Subcutaneous abdominal adipose tissue (tissue), 5 donors: Measurements from ENCODE around the gene BEND2.

Experiments used
- H3K27ac ChIP-seq: one replicate; pipeline ENCODE4 v1.7.0; 2013; ENCODE audit warnings: low read depth, mild to moderate bottlenecking, inconsistent platforms, low read length, moderate library complexity
- H3K27me3 ChIP-seq, 5 donors: one replicate each; pipeline ENCODE4 v1.7.0; 2013; ENCODE audit warnings: low read length in 5 of 5, inconsistent platforms in 1 of 5; ENCODE audit not compliant: control insufficient read depth in 5 of 5, insufficient read depth in 4 of 5
- H3K36me3 ChIP-seq, 5 donors: one replicate each; pipeline ENCODE4 v1.7.0; 2013; ENCODE audit warnings: low read length in 5 of 5; ENCODE audit not compliant: control insufficient read depth in 5 of 5, insufficient read depth in 5 of 5
- H3K4me1 ChIP-seq, 5 donors: one replicate each; pipeline ENCODE4 v1.7.0; 2013; ENCODE audit warnings: low read length in 5 of 5, mild to moderate bottlenecking in 3 of 5, moderate library complexity in 1 of 5; ENCODE audit not compliant: control insufficient read depth in 5 of 5, insufficient read depth in 5 of 5
- H3K4me3 ChIP-seq, 5 donors: one replicate each; pipeline ENCODE4 v1.7.0; 2013; ENCODE audit warnings: low read length in 5 of 5, low read depth in 1 of 5
- H3K9ac ChIP-seq, 5 donors: one replicate each; pipeline ENCODE4 v1.7.0; 2013; ENCODE audit warnings: low read length in 5 of 5, mild to moderate bottlenecking in 4 of 5, moderate library complexity in 3 of 5
- H3K9me3 ChIP-seq, 5 donors: one replicate each; pipeline ENCODE4 v1.7.0; 2013; ENCODE audit warnings: low read length in 5 of 5; ENCODE audit not compliant: control insufficient read depth in 5 of 5
- donor health status: healthy.
- donor health status: healthy.
- donor health status: healthy.
- donor health status: healthy.
- donor health status: healthy.

BEND2 gene

GRCh38 chrX:18179446-18179845 lies 41.2 kb downstream of the BEND2 start:
- Histone ChIP-seq H3K27me3 (peaks cover 0 to 13% (median 7%) of the 10 kb centered on the region in 5 donors), H3K27ac (no peak overlapping the region), H3K9me3 (no peaks in the 10 kb centered on the region), H3K9ac (no peak overlapping the region), H3K4me1 (no peaks in the 10 kb centered on the region), H3K4me3 (no peak overlapping the region), H3K36me3 (no peaks in the 10 kb centered on the region)

GRCh38 chrX:18174971-18175370 lies 45.7 kb downstream of the BEND2 start:
- H3K9ac ChIP-seq = no peak overlapping the region
- peaks cover 0 to 8% (median 5%) of the 10 kb centered on the region in 5 donors for H3K27me3 ChIP-seq
- no peak overlapping the region for H3K4me3 ChIP-seq
- no peaks in the 10 kb centered on the region for H3K9me3 ChIP-seq
- no peaks in the 10 kb centered on the region for H3K4me1 ChIP-seq
- no peak overlapping the region for H3K27ac ChIP-seq
- no peaks in the 10 kb centered on the region for H3K36me3 ChIP-seq

- Histone ChIP-seq H3K4me1 (no peaks in the 10 kb centered on the region), H3K9ac (no peak overlapping the region), H3K4me3 (no peak overlapping the region), H3K27me3 (peaks cover 0 to 8% (median 5%) of the 10 kb centered on the region in 5 donors), H3K9me3 (no peaks in the 10 kb centered on the region), H3K36me3 (no peaks in the 10 kb centered on the region), H3K27ac (no peak overlapping the region)
These were observed 46.5 kb downstream of the BEND2 start for GRCh38 chrX:18174209-18174608.

GRCh38 chrX:18173494-18174180 lies 47.0 kb downstream of the BEND2 start:
- peaks cover 0 to 8% (median 5%) of the 10 kb centered on the region in 5 donors for H3K27me3 ChIP-seq
- no peak overlapping the region for H3K27ac ChIP-seq
- H3K36me3 ChIP-seq = no peaks in the 10 kb centered on the region
- no peaks in the 10 kb centered on the region for H3K4me1 ChIP-seq
- H3K9ac ChIP-seq = no peak overlapping the region
- no peak overlapping the region for H3K4me3 ChIP-seq
- H3K9me3 ChIP-seq = no peaks in the 10 kb centered on the region

GRCh38 chrX:18172970-18173369 lies 47.7 kb downstream of the BEND2 start:
- no peak overlapping the region for H3K27ac ChIP-seq

GRCh38 chrX:18170910-18171309 lies 49.8 kb downstream of the BEND2 start:
- Histone ChIP-seq H3K36me3 (no peaks in the 10 kb centered on the region), H3K4me1 (no peaks in the 10 kb centered on the region), H3K4me3 (no peak overlapping the region), H3K27me3 (peaks cover 0 to 12% (median 6%) of the 10 kb centered on the region in 5 donors), H3K27ac (no peak overlapping the region), H3K9me3 (no peaks in the 10 kb centered on the region), H3K9ac (no peak overlapping the region)

More at GRCh38 chrX:18172970-18173369, 47.7 kb downstream of the BEND2 start:
- H3K4me1 ChIP-seq = no peaks in the 10 kb centered on the region
- H3K27me3 ChIP-seq = peaks cover 0 to 11% (median 5%) of the 10 kb centered on the region in 5 donors
- H3K9ac ChIP-seq = no peak overlapping the region
- no peak overlapping the region for H3K4me3 ChIP-seq
- no peaks in the 10 kb centered on the region for H3K9me3 ChIP-seq
- no peaks in the 10 kb centered on the region for H3K36me3 ChIP-seq

GRCh38 chrX:18166068-18166467 lies 54.6 kb downstream of the BEND2 start:
- H3K27ac ChIP-seq = no peak overlapping the region
- no peaks in the 10 kb centered on the region for H3K4me1 ChIP-seq
- H3K9me3 ChIP-seq = no peaks in the 10 kb centered on the region
- H3K27me3 ChIP-seq = peaks cover 0 to 9% (median 5%) of the 10 kb centered on the region in 5 donors
- H3K36me3 ChIP-seq = no peaks in the 10 kb centered on the region
- no peak overlapping the region for H3K4me3 ChIP-seq
- no peak overlapping the region for H3K9ac ChIP-seq

GRCh38 chrX:18160369-18160768 lies 60.3 kb downstream of the BEND2 start:
- Histone ChIP-seq H3K27me3 (peaks cover 0 to 6% (median 3%) of the 10 kb centered on the region in 5 donors), H3K4me3 (no peak overlapping the region), H3K36me3 (no peaks in the 10 kb centered on the region), H3K27ac (no peak overlapping the region), H3K4me1 (no peaks in the 10 kb centered on the region), H3K9ac (no peak overlapping the region), H3K9me3 (no peaks in the 10 kb centered on the region)

GRCh38 chrX:18158963-18159362 lies 61.7 kb downstream of the BEND2 start:
- Histone ChIP-seq H3K36me3 (no peaks in the 10 kb centered on the region), H3K9me3 (no peaks in the 10 kb centered on the region), H3K27me3 (peaks cover 0 to 6% (median 3%) of the 10 kb centered on the region in 5 donors), H3K27ac (no peak overlapping the region), H3K4me3 (no peak overlapping the region), H3K9ac (no peak overlapping the region), H3K4me1 (no peaks in the 10 kb centered on the region)

GRCh38 chrX:18151649-18152048 lies 69.0 kb downstream of the BEND2 start:
- Histone ChIP-seq H3K27ac (no peak overlapping the region), H3K4me1 (no peaks in the 10 kb centered on the region)

More at GRCh38 chrX:18151649-18152048, 69.0 kb downstream of the BEND2 start:
- H3K9ac ChIP-seq = no peak overlapping the region
- peaks cover 0 to 15% (median 0%) of the 10 kb centered on the region in 5 donors for H3K27me3 ChIP-seq
- no peaks in the 10 kb centered on the region for H3K9me3 ChIP-seq
- H3K36me3 ChIP-seq = no peaks in the 10 kb centered on the region
- H3K4me3 ChIP-seq = no peak overlapping the region
